Ovary (tissue), 3 donors: ENCODE data around the gene DAB1.

Source experiments
- EP300 ChIP-seq: sonication (generic); formaldehyde crosslinking; IDR thresholded peaks from one replicate; pipeline ENCODE4 v1.6.1; 2017; ENCODE audit warnings: antibody characterized with exemption
- POLR2A ChIP-seq: fragments of 450-650 bp; IDR thresholded peaks from one replicate; pipeline ENCODE4 v1.6.1; 2017; ENCODE audit warnings: antibody characterized with exemption, mild to moderate bottlenecking, moderate library complexity
- TF ChIP-seq, protein P1 (sequence below), 3 donors: fragments of 450-650 bp in 2 of 3; fragments of 200-600 bp in 1 of 3; IDR thresholded peaks; one replicate each; pipeline versions ENCODE4 v1.5.1 to v1.8.0; 2016 to 2022; ENCODE audit warnings: antibody characterized with exemption in 3 of 3, mild to moderate bottlenecking in 1 of 3
- donor health status: DM: no; HTN: no; CAD: no.

GRCh38 chr1:57117753-57118152 lies 306.1 kb downstream of the DAB1 start:
- TF ChIP-seq, protein P1, sequence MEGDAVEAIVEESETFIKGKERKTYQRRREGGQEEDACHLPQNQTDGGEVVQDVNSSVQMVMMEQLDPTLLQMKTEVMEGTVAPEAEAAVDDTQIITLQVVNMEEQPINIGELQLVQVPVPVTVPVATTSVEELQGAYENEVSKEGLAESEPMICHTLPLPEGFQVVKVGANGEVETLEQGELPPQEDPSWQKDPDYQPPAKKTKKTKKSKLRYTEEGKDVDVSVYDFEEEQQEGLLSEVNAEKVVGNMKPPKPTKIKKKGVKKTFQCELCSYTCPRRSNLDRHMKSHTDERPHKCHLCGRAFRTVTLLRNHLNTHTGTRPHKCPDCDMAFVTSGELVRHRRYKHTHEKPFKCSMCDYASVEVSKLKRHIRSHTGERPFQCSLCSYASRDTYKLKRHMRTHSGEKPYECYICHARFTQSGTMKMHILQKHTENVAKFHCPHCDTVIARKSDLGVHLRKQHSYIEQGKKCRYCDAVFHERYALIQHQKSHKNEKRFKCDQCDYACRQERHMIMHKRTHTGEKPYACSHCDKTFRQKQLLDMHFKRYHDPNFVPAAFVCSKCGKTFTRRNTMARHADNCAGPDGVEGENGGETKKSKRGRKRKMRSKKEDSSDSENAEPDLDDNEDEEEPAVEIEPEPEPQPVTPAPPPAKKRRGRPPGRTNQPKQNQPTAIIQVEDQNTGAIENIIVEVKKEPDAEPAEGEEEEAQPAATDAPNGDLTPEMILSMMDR (IDR thresholded peaks at IDR 0.05) = no peak
- TF ChIP-seq POLR2A = no peak
- TF ChIP-seq EP300 = no peak
